Sigmoid colon (tissue), 3 donors: ENCODE measurements around the gene SEC11A.

Source experiments
- CTCF ChIP-seq, 4 experiments: fragments of 450-650 bp in 3 of 4; fragments of 200-600 bp in 1 of 4; IDR thresholded peaks; one replicate each; pipeline ENCODE4 v1.5.1; 2016 to 2019; ENCODE audit warnings: antibody characterized with exemption in 4 of 4, mild to moderate bottlenecking in 3 of 4, moderate library complexity in 2 of 4
- POLR2A ChIP-seq, 2 donors: fragments of 450-650 bp; IDR thresholded peaks; one replicate each; pipeline ENCODE4 v1.6.1; 2016; ENCODE audit warnings: antibody characterized with exemption in 2 of 2, mild to moderate bottlenecking in 2 of 2, moderate library complexity in 2 of 2

DNA sequence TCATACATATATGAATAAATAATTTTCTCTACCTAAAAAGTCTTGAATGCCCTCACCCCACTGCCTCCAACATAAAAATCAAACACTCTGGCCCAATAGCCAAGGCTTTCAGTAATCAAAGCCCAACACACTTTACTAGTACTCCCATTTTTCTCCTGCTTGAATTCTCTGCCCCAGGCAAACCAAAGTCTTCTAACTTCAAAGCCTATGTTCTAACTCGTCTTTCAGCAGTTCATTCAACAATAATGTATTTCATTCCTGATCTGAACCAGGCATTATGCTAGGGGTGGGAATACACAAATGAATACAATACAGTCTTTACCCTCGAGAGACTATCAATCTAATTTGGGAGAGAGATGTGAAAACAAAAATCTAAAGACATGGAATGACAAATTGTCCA is 21.1 kb upstream of the SEC11A start:
- no peak for TF ChIP-seq CTCF (IDR thresholded peaks at IDR 0.05)
- no peak for TF ChIP-seq POLR2A (IDR thresholded peaks at IDR 0.05)
